ENCODE data around the gene NR2F6.

GRCh38 chr19:17249887-17250548, 4.3 kb upstream of the NR2F6 start:
- TF ChIP-seq CTCF (optimal IDR thresholded peaks at IDR 0.05 in 1 of 3, IDR thresholded peaks at IDR 0.05 in 1 of 3, conservative IDR thresholded peaks at IDR 0.05 in 1 of 3; ENCODE audit: extremely low read depth in 1 of 3, insufficient read depth in 2 of 3, low read length in 3 of 3): no peak
- TF ChIP-seq EZH2 (IDR thresholded peaks at IDR 0.05; ENCODE audit: low read length): no peak

All from keratinocyte (primary cell).